CD8-positive, alpha-beta memory T cell (primary cell): Measurements from ENCODE around the gene PLEKHB1. TPM values are rescaled to one million over a fixed set of nuclear protein-coding genes. Genes with fewer than 3 reads are reported as not detected.
A peak's percentile ranks its signal among the peaks of the same experiment; 100 is the strongest.
"Not testable (repeated sequence)": the region's sequence is repeated elsewhere in the genome, so short reads cannot be mapped to it uniquely, and the experiment has no call there.

Source experiments
- CTCF ChIA-PET: fragments of 350-600 bp; sonication (Branson Sonifier 250); formaldehyde crosslinking; loops from one replicate; lab custom pipeline; 2021; ENCODE audit warnings: antibody characterized with exemption; lab: Charles Lee
- POLR2A ChIA-PET: fragments of 350-600 bp; sonication (Branson Sonifier 250); formaldehyde crosslinking; loops from one replicate; lab custom pipeline; 2021; ENCODE audit warnings: antibody characterized with exemption; lab: Charles Lee
- DNase-seq, 5 donors: peaks; one replicate each; pipeline versions ENCODE4 v3.0.0 to v3.0.0-alpha.2; 2020 to 2022; ENCODE audit warnings: mixed read lengths in 1 of 5
- H3K27ac ChIP-seq: one replicate; pipeline ENCODE4 v1.7.0; 2013; ENCODE audit warnings: low read depth, mild to moderate bottlenecking, low read length, moderate library complexity
- H3K27me3 ChIP-seq: 2 replicates; pipeline ENCODE4 v1.7.0; 2013; ENCODE audit warnings: low read length, mild to moderate bottlenecking; ENCODE audit not compliant: insufficient read depth, poor library complexity, severe bottlenecking
- H3K36me3 ChIP-seq: 2 replicates; pipeline ENCODE4 v1.7.0; 2013; ENCODE audit warnings: mild to moderate bottlenecking, low read length, moderate library complexity; ENCODE audit not compliant: insufficient read depth
- H3K4me1 ChIP-seq: 2 replicates; pipeline ENCODE4 v1.7.0; 2013; ENCODE audit warnings: mild to moderate bottlenecking, low read length, moderate library complexity; ENCODE audit not compliant: insufficient read depth
- H3K4me3 ChIP-seq: 2 replicates; pipeline ENCODE4 v1.7.0; 2013; ENCODE audit warnings: mild to moderate bottlenecking, low read length
- H3K9me3 ChIP-seq: 2 replicates; pipeline ENCODE4 v1.7.0; 2013; ENCODE audit warnings: mild to moderate bottlenecking, low read length
- H3K27ac Mint-ChIP-seq, 8 donors: one replicate each; pipeline ENCODE4 v1.8.0; 2020 to 2021; ENCODE audit warnings: mixed read lengths in 8 of 8, mild to moderate bottlenecking in 6 of 8, inconsistent platforms in 3 of 8, moderate library complexity in 3 of 8
- H3K27me3 Mint-ChIP-seq, 2 donors: one replicate each; pipeline ENCODE4 v1.8.0; 2020 to 2021; ENCODE audit warnings: mixed read lengths in 2 of 2, mild to moderate bottlenecking in 1 of 2, moderate library complexity in 1 of 2
- H3K36me3 Mint-ChIP-seq, 3 donors: one replicate each; pipeline ENCODE4 v1.8.0; 2020 to 2021; ENCODE audit warnings: mixed read lengths in 3 of 3, inconsistent platforms in 1 of 3, mild to moderate bottlenecking in 1 of 3
- H3K4me1 Mint-ChIP-seq, 3 donors: one replicate each; pipeline ENCODE4 v1.8.0; 2020 to 2021; ENCODE audit warnings: mixed read lengths in 3 of 3, inconsistent platforms in 1 of 3, mild to moderate bottlenecking in 1 of 3
- H3K4me3 Mint-ChIP-seq, 7 donors: one replicate each; pipeline ENCODE4 v1.8.0; 2020 to 2021; ENCODE audit warnings: mixed read lengths in 7 of 7, mild to moderate bottlenecking in 6 of 7, moderate library complexity in 4 of 7, inconsistent platforms in 2 of 7
- H3K9me3 Mint-ChIP-seq, 5 donors: one replicate each; pipeline ENCODE4 v1.8.0; 2020 to 2022; ENCODE audit warnings: mixed read lengths in 5 of 5, mild to moderate bottlenecking in 3 of 5, moderate library complexity in 2 of 5, inconsistent platforms in 1 of 5
- polyA plus RNA-seq: library from polyadenylated mRNA; unstranded; fragments of 300-500 nt; fragmentation: Illumina TruSeq; gene quantifications from one replicate; pipeline ENCODE4 v1.2.3, GENCODE V29; 2021
- total RNA-seq, 2 experiments: library from RNA; stranded (reverse); gene quantifications; one replicate each; pipeline ENCODE4 v1.2.3, GENCODE V29; 2021

Gene PLEKHB1
- total and polyA plus RNA-seq, 3 experiments from 2014 or later: 9.1 to 70.1 (median 10.3) TPM

DNA sequence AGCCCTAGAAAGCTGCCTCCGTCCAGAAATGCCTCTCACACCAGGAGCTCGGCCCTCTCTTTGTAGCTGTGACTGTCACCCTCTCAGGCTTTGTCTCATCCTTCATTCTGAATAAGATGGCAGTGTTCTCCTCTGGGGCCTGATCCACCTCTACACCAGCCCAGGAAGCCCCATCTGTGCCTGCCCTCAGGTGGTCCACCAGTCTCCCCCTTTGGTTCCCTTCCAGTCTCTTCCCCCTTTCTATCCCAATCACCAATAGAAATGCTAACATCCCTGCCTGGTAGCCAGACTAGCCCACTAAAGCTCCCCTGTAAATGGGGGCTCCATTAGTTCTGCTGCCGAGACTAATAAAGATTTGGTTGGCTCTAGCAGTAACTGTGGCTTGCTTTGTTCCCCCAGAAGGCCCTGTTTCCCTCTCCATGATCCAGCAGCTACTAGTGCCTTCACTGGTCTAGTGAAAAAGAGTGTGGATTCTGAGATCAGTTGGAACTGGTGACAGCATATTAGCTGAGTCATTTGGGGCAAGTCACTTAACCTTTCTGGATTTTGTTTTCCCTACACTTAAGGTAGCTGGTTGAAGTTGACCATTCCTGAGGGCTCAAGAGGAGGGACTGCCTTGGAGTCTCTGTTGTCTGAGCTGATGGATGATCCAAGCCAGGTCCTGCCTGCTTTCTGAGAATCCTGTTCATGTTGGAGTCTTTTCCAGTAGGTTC lies 16.2 kb downstream of the PLEKHB1 start:
- Mint-ChIP-seq H3K36me3 (peaks cover 0 to 14% (median 8%) of the 10 kb centered on the region in 3 donors), H3K4me1 (peaks cover 7 to 13% (median 8%) of the 10 kb centered on the region in 3 donors), H3K9me3 (no peaks in the 10 kb centered on the region), H3K27me3 (peaks cover 0 to 3% of the 10 kb centered on the region in 2 donors), H3K27ac (peak overlapping the region in 2 of 8 donors; percentile 40 to 62), H3K4me3 (peak overlapping the region in 1 of 7 donors; percentile 15)
- POLR2A ChIA-PET: no interaction called here
- H3K27me3 ChIP-seq: no peaks in the 10 kb centered on the region
- H3K4me1 ChIP-seq: peaks cover 7% of the 10 kb centered on the region
- CTCF ChIA-PET: interaction anchor here (0.6 to 8.6 kb wide), 9 partner anchors 11 to 311 kb away, joined by 3 to 138 read pairs (median 3); no protein-coding TSS in a partner anchor
- H3K9me3 ChIP-seq: no peaks in the 10 kb centered on the region
- no peak for DNase-seq
- H3K36me3 ChIP-seq: no peaks in the 10 kb centered on the region
- no peak overlapping the region for H3K27ac ChIP-seq
- no peak overlapping the region for H3K4me3 ChIP-seq

DNA sequence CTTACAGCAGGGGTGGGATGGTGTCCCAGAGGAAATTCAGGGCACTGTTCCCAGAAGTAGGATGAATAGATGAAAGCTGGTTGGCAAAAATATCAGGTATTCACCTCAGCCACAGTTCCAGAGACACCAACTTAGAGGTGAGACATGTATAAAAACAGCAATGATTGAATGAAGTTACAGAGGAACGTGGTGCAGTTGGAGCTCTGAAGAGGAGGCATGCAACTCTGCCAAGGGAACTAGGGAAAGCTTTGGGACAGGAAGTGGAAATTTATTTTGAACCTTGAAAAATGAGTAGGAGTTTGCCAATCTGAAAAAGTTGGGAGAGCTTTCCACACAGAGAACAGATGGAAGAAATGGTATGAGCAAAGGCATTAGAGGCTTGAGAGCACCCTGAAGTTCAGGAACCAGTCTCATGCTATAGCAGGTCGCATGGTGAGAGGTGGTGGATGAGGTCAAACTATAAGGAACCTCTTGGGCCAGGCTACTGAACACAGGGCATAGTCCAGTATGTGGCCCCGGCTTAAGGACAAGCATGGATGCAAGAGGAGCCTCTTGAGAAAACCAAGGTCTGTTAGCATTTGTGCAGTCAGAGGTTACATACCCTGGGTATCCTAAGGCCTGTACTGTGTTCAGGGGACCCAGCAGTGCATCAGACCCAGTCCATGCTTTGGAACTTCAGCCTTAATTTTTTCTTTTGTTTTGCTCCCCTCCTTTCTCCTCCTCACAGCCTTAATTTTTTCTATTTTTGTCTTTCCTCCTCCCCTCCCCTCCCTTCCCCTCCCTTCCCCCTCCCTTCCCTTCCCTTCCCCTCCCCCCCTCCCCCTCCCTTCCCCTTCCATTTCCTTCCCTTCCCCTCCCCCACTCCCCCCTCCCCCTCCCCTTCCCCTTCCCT lies 17.5 kb downstream of the PLEKHB1 start:
- POLR2A ChIA-PET: no interaction called here
- peaks cover 7 to 13% (median 8%) of the 10 kb centered on the region in 3 donors for H3K4me1 Mint-ChIP-seq

DNA sequence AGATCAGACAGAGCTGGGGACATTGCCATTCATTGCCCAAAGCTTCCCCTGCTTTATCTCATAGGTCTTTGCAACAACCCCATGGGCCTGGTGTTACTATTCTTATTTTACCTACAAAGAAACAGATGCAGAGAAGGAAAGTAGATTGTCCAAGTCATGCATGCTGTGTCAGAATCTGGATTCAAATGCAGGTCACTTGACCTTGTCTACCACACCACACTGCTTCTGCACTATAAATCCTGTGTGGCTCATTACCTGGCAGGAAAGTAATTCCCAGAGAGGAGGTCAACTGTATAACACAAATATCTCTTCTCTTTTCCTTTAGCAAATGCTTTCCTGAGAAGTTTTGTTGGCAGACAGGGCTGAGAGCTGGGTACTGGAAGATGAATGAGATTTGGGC lies 18.5 kb downstream of the PLEKHB1 start:
- Histone ChIP-seq H3K4me1 (peaks cover 7% of the 10 kb centered on the region), H3K36me3 (no peaks in the 10 kb centered on the region), H3K9me3 (no peaks in the 10 kb centered on the region), H3K27me3 (no peaks in the 10 kb centered on the region), H3K4me3 (no peak overlapping the region), H3K27ac (no peak overlapping the region)
- Mint-ChIP-seq H3K27ac (peak overlapping the region in 5 of 8 donors; percentile 13 to 79 (median 40)), H3K9me3 (no peaks in the 10 kb centered on the region), H3K36me3 (peaks cover 0 to 11% (median 7%) of the 10 kb centered on the region in 3 donors), H3K4me3 (no peak overlapping the region), H3K27me3 (peaks cover 0 to 3% of the 10 kb centered on the region in 2 donors), H3K4me1 (peaks cover 7 to 13% (median 8%) of the 10 kb centered on the region in 3 donors)
- CTCF ChIA-PET: interaction anchor here (1.1 to 8.6 kb wide), 2 partner anchors 40 to 329 kb away, joined by 4 to 138 read pairs; no protein-coding TSS in a partner anchor
- no peak for DNase-seq
- POLR2A ChIA-PET: no interaction called here

More for the DNA sequence above, 17.5 kb downstream of the PLEKHB1 start:
- H3K27me3 ChIP-seq: no peaks in the 10 kb centered on the region
- H3K27me3 Mint-ChIP-seq: peaks cover 0 to 3% of the 10 kb centered on the region in 2 donors
- H3K9me3 Mint-ChIP-seq: no peaks in the 10 kb centered on the region
- no peak overlapping the region for H3K27ac ChIP-seq
- no peak for DNase-seq
- H3K4me3 Mint-ChIP-seq: no peak overlapping the region
- H3K36me3 Mint-ChIP-seq: peaks cover 0 to 11% (median 8%) of the 10 kb centered on the region in 3 donors
- H3K4me1 ChIP-seq: peaks cover 7% of the 10 kb centered on the region
- H3K36me3 ChIP-seq: no peaks in the 10 kb centered on the region
- CTCF ChIA-PET: interaction anchor here (4.9 to 8.6 kb wide), 2 partner anchors 39 to 312 kb away, joined by 39 to 138 read pairs; no protein-coding TSS in a partner anchor
- H3K9me3 ChIP-seq: no peaks in the 10 kb centered on the region
- peak overlapping the region in 3 of 8 donors; percentile 1 to 75 (median 29) for H3K27ac Mint-ChIP-seq
- no peak overlapping the region for H3K4me3 ChIP-seq

DNA sequence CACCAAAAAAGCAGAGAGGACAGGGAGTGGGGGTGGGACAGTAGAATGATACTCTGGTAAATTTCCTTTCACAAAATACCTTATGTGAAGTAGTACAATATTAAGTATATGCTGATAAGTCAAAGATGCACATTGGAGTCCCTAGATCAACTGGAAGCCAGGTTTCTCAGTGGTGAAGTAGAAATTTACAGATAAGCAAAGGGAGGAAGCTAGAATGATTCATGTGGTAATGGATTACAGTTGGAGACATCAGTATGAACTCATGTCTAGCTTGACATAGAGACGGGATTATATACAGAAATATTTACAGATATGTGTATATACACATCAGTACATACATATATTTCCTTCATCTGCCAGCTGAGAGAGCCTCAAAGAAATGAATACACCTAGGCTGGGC lies 21.5 kb downstream of the PLEKHB1 start:
- Histone ChIP-seq H3K4me3 (no peak overlapping the region), H3K4me1 (no peaks in the 10 kb centered on the region), H3K36me3 (no peaks in the 10 kb centered on the region), H3K27me3 (no peaks in the 10 kb centered on the region), H3K27ac (no peak overlapping the region), H3K9me3 (no peaks in the 10 kb centered on the region)
- Mint-ChIP-seq H3K4me1 (peaks cover 0 to 3% (median 0%) of the 10 kb centered on the region in 3 donors), H3K9me3 (no peaks in the 10 kb centered on the region), H3K27me3 (no peaks in the 10 kb centered on the region), H3K4me3 (no peak overlapping the region), H3K36me3 (peaks cover 0 to 9% (median 4%) of the 10 kb centered on the region in 3 donors), H3K27ac (no peak overlapping the region)
- no peak for DNase-seq
- ChIA-PET CTCF (interaction anchor here (1.5 kb wide), 1 partner anchor 42 kb away, joined by 8 read pairs; no protein-coding TSS in a partner anchor), POLR2A (no interaction called here)

DNA sequence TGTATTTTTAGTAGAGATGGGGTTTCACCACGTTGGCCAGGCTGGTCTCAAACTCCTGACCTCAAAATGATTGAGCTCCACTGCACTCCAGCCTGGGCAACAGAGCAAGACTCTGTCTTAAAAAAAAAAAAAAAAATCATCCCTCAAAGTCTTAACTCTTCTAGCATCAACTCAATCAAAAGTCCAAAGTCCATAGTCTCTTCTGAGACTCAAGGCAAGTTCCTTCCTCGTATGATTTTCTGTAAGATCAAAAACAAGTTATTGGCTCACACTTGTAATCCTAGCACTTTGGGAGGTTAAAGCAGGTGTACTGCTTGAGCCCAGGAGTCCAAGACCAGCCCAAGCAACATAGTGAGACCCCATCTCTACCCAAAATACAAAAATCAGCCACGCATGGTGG lies 24.4 kb downstream of the PLEKHB1 start:
- CTCF ChIA-PET: interaction anchor here (1.1 kb wide), 1 partner anchor 10 kb away, joined by 4 read pairs; no protein-coding TSS in a partner anchor

DNA sequence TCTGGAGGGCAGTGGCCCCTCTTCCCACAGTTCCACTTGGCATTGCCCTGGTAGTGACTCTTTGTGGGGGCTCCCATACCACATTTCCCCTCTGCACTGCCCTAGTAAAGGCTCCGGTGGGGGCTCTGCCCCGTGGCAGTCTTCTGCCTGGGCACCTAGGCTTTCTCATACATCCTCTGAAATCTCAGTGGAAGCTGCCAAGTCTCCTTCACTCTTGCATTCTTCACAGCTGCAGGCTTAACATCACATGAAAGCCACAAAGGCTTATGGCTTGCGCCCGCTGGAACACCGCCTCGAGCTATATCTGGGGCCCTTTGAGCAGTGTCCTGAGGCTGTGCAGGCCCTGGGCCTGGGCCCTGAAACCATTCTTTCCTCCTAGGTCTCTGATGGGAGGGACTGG lies 25.3 kb downstream of the PLEKHB1 start:
- Mint-ChIP-seq H3K27ac (no peak overlapping the region), H3K4me1 (no peaks in the 10 kb centered on the region), H3K9me3 (no peaks in the 10 kb centered on the region), H3K36me3 (peaks cover 0 to 20% (median 12%) of the 10 kb centered on the region in 3 donors), H3K4me3 (no peak overlapping the region), H3K27me3 (no peaks in the 10 kb centered on the region)
- no peaks in the 10 kb centered on the region for H3K9me3 ChIP-seq
- no peak overlapping the region for H3K27ac ChIP-seq
- H3K36me3 ChIP-seq: no peaks in the 10 kb centered on the region
- ChIA-PET CTCF (interaction anchor here (1.1 kb wide), 1 partner anchor 11 kb away, joined by 4 read pairs; no protein-coding TSS in a partner anchor), POLR2A (no interaction called here)
- H3K4me3 ChIP-seq: no peak overlapping the region
- no peak for DNase-seq
- no peaks in the 10 kb centered on the region for H3K4me1 ChIP-seq
- H3K27me3 ChIP-seq: no peaks in the 10 kb centered on the region

More for the DNA sequence above, 24.4 kb downstream of the PLEKHB1 start:
- no peaks in the 10 kb centered on the region for H3K9me3 ChIP-seq
- POLR2A ChIA-PET: no interaction called here
- H3K36me3 ChIP-seq: no peaks in the 10 kb centered on the region
- no peak overlapping the region for H3K27ac Mint-ChIP-seq
- no peak overlapping the region for H3K4me3 ChIP-seq
- H3K4me1 ChIP-seq: no peaks in the 10 kb centered on the region
- H3K27ac ChIP-seq: no peak overlapping the region
- H3K4me3 Mint-ChIP-seq: no peak overlapping the region
- H3K27me3 Mint-ChIP-seq: no peaks in the 10 kb centered on the region
- no peaks in the 10 kb centered on the region for H3K4me1 Mint-ChIP-seq
- H3K9me3 Mint-ChIP-seq: no peaks in the 10 kb centered on the region
- peaks cover 0 to 13% (median 11%) of the 10 kb centered on the region in 3 donors for H3K36me3 Mint-ChIP-seq
- no peak for DNase-seq
- no peaks in the 10 kb centered on the region for H3K27me3 ChIP-seq

DNA sequence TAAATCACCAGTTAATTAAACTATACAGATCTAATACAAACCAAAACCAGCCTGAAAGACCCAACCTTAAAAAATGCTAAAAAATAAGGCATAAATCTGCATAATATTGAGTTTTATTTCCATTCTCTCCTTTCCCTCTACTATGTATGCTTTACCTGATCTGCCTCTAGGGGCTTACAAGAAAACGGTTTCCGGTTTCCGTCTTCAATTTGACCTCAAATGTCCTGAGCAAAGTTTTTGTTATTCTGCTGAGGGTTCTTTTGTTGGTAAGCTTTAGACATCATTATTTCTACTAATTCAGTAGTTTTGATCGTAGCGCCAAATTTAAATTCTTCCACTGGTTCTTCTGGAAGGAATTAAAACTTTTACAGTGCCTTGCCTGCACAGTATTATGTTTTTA lies 30.2 kb downstream of the PLEKHB1 start:
- H3K27ac Mint-ChIP-seq, DNase-seq, H3K27me3 Mint-ChIP-seq, H3K4me1 ChIP-seq, H3K4me3 Mint-ChIP-seq, CTCF ChIA-PET, H3K36me3 ChIP-seq, H3K4me1 Mint-ChIP-seq, H3K4me3 ChIP-seq, H3K9me3 Mint-ChIP-seq, H3K27me3 ChIP-seq, H3K27ac ChIP-seq, H3K9me3 ChIP-seq: not testable (repeated sequence)
- peaks cover 0 to 55% (median 17%) of the 10 kb centered on the region in 3 donors for H3K36me3 Mint-ChIP-seq
- POLR2A ChIA-PET: interaction anchor here (0.6 kb wide), 2 partner anchors 109 to 381 kb away, joined by 3 read pairs; no protein-coding TSS in a partner anchor
